Middle frontal gyrus (tissue), 1 donor: ENCODE measurements around the gene POLR2B.
"Not testable (repeated sequence)": the region's sequence is repeated elsewhere in the genome, so short reads cannot be mapped to it uniquely, and the experiment has no call there.

Experiments
- DNase-seq: peaks from one replicate; pipeline ENCODE4 v3.0.0-alpha.2; 2015; ENCODE audit warnings: low spot score; ENCODE audit errors: extremely low spot score

The POLR2B gene

GRCh38 chr4:57051095-57051494, 72.4 kb downstream of the POLR2B start:
- DNase-seq, result no peak

- DNase-seq, result no peak
Observed at GRCh38 chr4:57051524-57051923, 72.8 kb downstream of the POLR2B start.

- DNase-seq, result no peak
Observed at GRCh38 chr4:57053508-57053907, 74.8 kb downstream of the POLR2B start.

DNA sequence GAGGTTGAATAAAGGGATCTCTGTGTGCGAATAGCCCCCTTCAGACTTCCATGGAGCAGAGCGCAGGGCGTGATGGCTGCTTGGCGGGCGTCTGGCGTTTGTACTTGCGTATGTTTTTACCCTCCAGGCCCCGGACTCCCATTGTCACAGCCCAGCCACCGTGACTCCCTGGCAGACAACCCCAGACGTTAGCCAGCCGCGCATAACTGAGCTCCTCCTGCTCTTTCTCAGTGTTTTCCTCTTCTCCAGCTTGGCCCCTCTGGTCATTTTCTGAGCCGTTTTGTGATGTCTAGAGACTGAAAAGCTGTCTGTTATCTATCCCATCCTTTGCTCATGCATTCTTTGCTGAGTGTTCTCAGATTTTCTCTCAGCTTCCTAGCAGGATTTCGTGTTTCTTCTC, 77.2 kb downstream of the POLR2B start:
- no peak for DNase-seq

DNA sequence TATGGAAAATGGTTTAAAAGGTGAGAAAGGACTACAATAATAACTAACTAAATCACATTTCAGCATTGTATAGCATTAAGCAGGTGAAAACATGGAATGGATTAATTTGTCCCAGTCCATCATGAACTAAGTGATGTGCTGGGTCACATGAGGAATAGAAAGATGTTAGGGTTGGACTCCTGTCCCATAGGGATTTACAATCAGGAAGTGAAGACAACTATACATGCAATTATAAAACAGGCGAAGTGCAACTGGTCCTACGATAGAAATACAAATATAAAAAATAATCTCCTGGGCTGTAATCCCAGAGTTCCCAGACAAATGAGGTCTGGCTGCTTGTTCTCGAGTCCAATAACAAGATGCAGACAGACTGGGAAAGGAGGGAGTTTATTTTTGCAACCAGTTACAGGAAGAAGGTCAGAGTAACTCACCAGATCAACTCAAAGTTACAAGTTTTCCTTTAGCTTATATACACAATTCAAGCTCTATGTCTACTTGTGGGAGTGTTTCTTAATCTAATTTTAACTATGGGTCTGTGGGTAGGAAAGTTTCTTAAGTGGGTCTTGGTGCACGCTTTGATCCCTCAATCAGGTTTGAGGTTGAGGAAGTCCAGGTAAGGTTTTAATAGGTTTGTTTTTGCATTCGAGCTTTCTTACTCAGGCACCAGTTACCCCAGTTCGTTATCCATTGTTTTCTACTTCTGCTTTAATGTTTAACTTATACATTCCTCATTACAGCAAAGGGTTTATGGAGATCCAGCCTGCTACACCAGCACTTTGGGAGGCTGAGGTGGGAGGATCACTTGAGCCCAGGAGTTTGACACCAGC, 81.4 kb downstream of the POLR2B start:
- no peak for DNase-seq

DNA sequence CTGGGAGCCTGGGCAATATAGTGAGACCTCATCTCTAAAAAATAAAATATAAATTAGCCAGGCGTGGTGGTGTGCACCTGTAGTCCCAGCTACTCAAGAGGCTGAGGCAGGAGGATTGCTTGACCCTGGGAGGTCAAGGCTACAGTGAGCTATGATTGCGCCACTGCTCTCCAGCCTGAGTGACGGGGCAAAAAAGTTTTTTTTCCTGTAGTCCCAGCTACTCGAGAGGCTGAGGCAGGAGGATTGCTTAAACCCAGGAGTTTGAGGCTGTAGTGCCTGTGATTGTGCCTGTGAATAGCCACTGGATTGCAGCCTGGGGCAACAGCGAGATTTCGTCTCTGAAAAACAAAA, 82.0 kb downstream of the POLR2B start:
- not testable (repeated sequence) for DNase-seq

DNA sequence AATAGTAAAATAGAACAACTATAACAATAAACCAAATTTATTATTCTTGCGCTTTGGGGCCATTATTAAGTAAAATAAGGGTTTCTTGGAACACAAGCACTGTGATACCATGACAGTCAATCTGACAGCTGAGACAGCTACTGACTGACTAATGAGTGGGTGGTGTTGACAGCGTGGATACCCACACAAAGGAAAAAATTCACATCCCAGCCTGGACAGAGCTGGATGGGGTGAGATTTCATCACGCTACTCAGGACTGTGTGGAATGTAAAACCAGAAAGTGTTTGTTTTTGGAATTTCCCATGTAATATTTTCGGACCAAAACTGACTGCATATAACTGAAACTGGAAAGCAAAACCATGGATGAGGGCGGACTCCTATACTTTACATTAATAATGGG, 82.7 kb downstream of the POLR2B start:
- DNase-seq, result no peak

- DNase-seq, result no peak
Observed at GRCh38 chr4:57063518-57063917, 84.8 kb downstream of the POLR2B start.

GRCh38 chr4:57064120-57064519, 85.4 kb downstream of the POLR2B start:
- no peak for DNase-seq

DNA sequence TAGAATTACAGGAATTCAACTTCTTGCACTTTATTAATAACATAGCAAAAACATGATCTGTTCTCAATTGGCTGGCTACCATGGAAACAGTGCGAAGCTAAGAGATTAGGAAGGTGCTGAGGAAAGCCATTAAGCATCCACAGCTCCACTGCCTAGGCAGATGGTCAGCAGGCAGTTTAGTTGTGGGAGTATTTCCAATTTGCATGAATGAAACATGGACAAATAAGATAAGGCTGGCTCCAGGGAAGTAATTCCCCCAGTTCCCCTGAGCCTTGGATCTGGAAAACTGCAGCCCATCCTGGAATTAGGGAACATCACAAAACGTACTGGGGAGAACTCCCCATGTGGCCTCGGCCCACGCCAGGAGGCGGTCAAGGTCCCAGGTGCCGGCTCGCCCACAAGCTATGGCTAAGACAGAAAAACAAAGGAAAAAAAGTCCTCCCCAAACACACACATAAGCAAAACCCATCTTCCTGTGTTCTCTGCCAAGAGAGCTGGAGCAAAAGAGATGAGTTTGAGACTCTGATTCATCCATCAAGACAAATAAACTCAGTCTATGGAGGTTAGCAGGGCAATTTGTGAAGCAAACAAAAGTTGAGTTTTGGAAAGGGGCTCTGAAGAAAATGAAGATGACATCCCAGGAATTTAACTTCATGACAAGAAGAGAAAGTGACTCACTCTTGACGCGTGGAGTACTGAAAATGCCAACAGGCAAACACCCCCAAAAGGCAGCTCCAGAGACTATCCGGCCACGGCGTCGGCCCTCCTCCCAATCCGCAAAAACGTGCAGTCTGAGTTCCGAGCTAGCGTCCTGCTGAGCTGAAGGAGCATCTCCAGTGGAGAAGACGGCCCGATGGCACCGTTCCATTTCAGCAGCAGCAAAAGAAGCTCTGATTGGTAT, 86.4 kb downstream of the POLR2B start:
- DNase-seq, result no peak

DNA sequence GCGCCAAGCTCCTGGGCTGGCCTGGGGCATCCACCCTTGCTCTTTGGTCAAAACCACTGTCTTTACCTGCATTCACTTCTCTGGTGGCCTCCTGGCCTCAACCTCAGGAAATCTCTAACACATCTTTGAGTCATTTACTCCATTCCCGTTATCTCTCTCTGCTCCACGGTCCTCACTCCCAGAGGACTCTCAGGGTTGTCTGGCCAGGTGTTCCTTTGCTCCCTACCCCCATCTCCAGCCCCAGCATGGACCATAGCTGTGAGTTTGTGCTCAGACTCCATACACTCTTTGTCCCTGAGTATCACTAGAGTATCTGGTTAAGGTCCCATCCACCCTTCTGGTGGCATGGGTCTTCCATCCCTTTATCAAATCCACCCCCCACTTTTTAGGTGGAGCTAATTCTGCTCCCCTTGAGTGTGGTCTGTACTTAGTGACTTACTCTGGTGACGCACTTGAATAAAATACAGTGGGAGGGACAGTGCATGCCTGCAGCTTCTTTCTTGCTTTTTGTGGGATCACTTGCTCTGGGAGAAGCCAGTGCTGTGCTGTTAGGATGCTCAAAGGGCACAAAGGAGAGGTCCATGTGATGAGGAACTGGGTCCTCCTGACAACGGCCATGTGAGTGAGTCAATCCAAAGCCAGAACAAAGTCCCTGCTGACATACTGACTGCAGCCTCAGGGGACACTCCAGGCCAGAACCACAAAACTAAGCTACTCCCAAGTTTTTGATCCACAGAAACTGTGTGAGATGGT, 87.2 kb downstream of the POLR2B start:
- DNase-seq, result no peak

GRCh38 chr4:57068237-57068981, 89.7 kb downstream of the POLR2B start:
- no peak for DNase-seq

DNA sequence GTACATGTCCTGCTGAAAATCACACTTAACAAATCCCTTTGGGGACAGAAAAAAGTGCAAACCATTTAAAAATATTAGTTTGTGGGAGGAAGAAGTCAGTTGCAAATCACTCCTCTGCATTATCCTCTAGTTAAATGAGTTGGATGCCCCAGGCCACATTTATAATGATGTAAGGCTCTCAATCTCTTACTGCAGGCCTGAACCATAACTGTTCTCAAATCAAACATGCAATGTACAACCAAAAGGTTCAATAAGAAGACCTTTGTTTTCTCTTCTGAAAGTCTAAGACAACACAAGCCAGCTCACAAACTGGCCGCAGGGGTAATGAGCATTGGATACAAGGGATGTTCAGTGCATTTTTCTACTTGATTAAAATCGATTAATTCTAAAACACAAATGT, 91.8 kb downstream of the POLR2B start:
- no peak for DNase-seq

- DNase-seq, result no peak
Observed at GRCh38 chr4:57071326-57071725, 92.6 kb downstream of the POLR2B start.

GRCh38 chr4:57073559-57073958, 94.9 kb downstream of the POLR2B start:
- DNase-seq, result no peak

DNA sequence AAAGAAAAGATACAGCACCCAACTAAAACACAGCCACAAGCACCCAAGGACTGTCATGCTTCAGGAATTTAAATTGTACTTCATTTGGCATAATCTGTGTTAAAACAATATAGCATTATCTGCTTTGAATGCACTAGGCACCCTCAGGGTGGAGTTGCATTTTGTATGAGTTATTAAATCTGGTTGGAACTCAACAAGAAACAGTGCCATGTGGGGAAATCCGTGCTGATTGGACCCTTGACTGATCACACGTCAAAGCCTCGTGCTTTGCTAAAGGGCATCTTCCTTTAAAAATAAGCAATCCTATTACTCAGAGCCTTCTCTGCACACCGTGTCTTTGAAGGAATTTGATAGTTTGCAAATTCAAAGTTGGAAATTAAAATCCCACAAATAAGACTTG, 96.0 kb downstream of the POLR2B start:
- no peak for DNase-seq

GRCh38 chr4:57075367-57075766, 96.7 kb downstream of the POLR2B start:
- DNase-seq, result no peak

- no peak for DNase-seq
Observed at GRCh38 chr4:57076646-57077045, 98.0 kb downstream of the POLR2B start.

- no peak for DNase-seq
Observed at GRCh38 chr4:57077550-57078343, 99.1 kb downstream of the POLR2B start.
